ENCODE data around the gene PDZD2.

GRCh38 chr5:32095261-32095671, 456.3 kb downstream of the PDZD2 start:
- TF ChIP-seq CTCF (IDR thresholded peaks at IDR 0.05; ENCODE audit: extremely low read depth in 1 of 2, insufficient read depth in 1 of 2, low read depth in 1 of 2, low read length in 2 of 2) = no peak
- TF ChIP-seq POLR2A (IDR thresholded peaks at IDR 0.05; ENCODE audit: low read depth, low read length) = no peak
- TF ChIP-seq JUN (IDR thresholded peaks at IDR 0.05; ENCODE audit: borderline replicate concordance, insufficient read depth, insufficient read length, low read depth) = no peak
- TF ChIP-seq MAX (IDR thresholded peaks at IDR 0.05; ENCODE audit: insufficient read depth, insufficient read length) = no peak
- TF ChIP-seq GATA2 (IDR thresholded peaks at IDR 0.05; ENCODE audit: insufficient read depth, insufficient read length, low read depth, low read length) = no peak
- no peak for TF ChIP-seq EZH2 (IDR thresholded peaks at IDR 0.05; ENCODE audit: borderline replicate concordance, low read depth, low read length, severe bottlenecking)
- no peak for TF ChIP-seq POLR2AphosphoS5 (IDR thresholded peaks at IDR 0.05; ENCODE audit: insufficient read depth, low read depth, low read length)
- TF ChIP-seq MYC (IDR thresholded peaks at IDR 0.05; ENCODE audit: low read depth, low read length) = no peak
- no peak for TF ChIP-seq FOS (IDR thresholded peaks at IDR 0.05; ENCODE audit: borderline replicate concordance, insufficient read depth, low read length)

Measured in endothelial cell of umbilical vein (primary cell).